ENCODE measurements around the gene KCNE5. TPM values are rescaled to one million over a fixed set of nuclear protein-coding genes. Genes with fewer than 3 reads are reported as not detected.

The KCNE5 gene, protein sequence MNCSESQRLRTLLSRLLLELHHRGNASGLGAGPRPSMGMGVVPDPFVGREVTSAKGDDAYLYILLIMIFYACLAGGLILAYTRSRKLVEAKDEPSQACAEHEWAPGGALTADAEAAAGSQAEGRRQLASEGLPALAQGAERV
- 0.88 and 0.91 TPM in 2 replicates for total RNA-seq (2013; cell fraction: nucleolus; rRNA removed)
- 0.40 and 0.71 TPM in 2 replicates for total RNA-seq (2014; rRNA removed)
- total RNA-seq (2014; rRNA removed; fragmentation: Illumina TruSeq; extraction: Trizol), result 0.46 and 0.54 TPM in 2 replicates
- total RNA-seq (2021), result 0.35 and 0.46 TPM in 2 replicates
- polyA plus RNA-seq (2011; ENCODE audit: low read depth), result not detected
- 0.19 and 0.29 TPM in 2 replicates for polyA plus RNA-seq (2011; rRNA removed)
- polyA plus RNA-seq (2011; cell fraction: cytosol; rRNA removed), result 0.12 and 0.30 TPM in 2 replicates
- polyA plus RNA-seq (2011; cell fraction: nucleus; rRNA removed), result 0.97 and 1.4 TPM in 2 replicates
- polyA plus RNA-seq (2012), result 0.34 and 0.45 TPM in 2 replicates
- 0.22 TPM in 1 of 2 replicates, not detected in the other for polyA plus RNA-seq (2014; fragmentation: Illumina TruSeq; extraction: Trizol)
- polyA plus RNA-seq (2014; fragmentation: Nextera tagmentation; extraction: Ambion mirVana), result under 1 TPM; 0.08 to 0.40 TPM
- polyA plus RNA-seq (2014; rRNA removed), result 0.29 and 0.72 TPM in 2 replicates
- polyA plus RNA-seq (2016; fragmentation: Nextera tagmentation; extraction: Ambion mirVana), result under 1 TPM; 0.40 TPM
- polyA minus RNA-seq (2011; rRNA and poly(A)+ RNA removed), result 0.44 and 0.57 TPM in 2 replicates
- polyA minus RNA-seq (2011; cell fraction: cytosol; rRNA and poly(A)+ RNA removed), result not detected in 2 replicates
- polyA minus RNA-seq (2011; cell fraction: nucleus; rRNA and poly(A)+ RNA removed), result 1.3 and 2.8 TPM in 2 replicates
- Bru-seq, nascent RNA, result percentile 17 among the genes with signal in this experiment
- BruChase-seq, experiment 1, labeled RNA remaining after a 6-hour chase, result percentile 52 among the genes with signal in this experiment
- percentile 50 among the genes with signal in this experiment for BruChase-seq, experiment 2, labeled RNA remaining after a 2-hour chase
- long read RNA-seq, experiment 1, result 0 reads
- long read RNA-seq, experiment 2, result 0 reads

DNA sequence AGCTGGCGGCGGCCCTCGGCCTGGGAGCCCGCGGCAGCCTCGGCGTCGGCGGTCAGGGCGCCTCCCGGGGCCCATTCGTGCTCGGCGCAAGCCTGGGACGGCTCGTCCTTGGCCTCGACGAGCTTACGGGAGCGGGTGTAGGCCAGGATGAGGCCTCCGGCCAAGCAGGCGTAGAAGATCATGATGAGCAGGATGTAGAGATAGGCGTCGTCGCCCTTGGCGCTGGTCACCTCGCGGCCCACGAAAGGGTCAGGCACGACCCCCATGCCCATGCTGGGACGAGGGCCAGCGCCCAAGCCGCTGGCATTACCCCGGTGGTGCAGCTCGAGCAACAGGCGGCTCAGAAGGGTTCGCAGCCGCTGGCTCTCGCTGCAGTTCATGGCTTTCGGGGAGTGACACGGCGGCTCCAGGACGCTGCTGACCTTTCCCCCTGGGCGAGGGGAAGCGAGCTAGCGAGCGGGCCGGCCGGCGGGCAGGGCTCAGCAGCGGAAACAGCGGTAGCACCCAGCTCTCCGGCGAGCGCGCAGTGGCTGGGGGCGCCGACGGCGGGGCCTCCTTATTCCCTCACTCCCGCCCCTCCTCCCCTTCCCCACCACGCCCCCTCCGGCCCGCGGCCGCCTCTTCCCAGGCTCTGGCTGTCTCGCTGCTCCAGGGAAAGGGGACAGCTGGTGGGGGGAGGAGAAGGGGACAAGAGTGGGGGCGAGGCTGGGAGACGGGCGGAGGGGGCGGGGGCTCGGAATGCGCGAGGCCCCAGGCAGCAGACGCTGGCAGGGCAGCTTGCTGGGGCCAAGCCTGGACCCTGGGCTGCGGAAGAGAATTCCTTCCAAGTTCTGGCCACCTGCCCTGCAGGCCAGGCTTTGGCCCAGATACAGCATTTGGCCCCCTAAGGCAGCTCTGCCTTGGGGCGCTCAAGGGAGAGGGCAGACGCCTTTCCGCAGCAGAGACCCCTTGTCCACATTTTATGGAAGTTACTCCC, at the start of gene KCNE5:
Gene KCNE5 (minus strand): TSS at position 532 of the 976 bp plus-strand sequence. CDS start 152 bp downstream, at position 380.
- Histone ChIP-seq H3K79me2 (ENCODE audit: control insufficient read depth, insufficient read depth, low read length) (no peaks in the 10 kb centered on the region), H3K9ac (ENCODE audit: control insufficient read depth, insufficient read depth, low read length) (no peak within 1 kb of the TSS), H3K4me3 (no peak within 1 kb of the TSS), H2AFZ (ENCODE audit: control insufficient read depth, low read depth, low read length) (no peak within 1 kb of the TSS), H3K4me2 (ENCODE audit: control insufficient read depth, insufficient read depth) (no peak within 1 kb of the TSS), H4K20me1 (ENCODE audit: control insufficient read depth, insufficient read depth) (no peaks in the 10 kb centered on the region), H3K4me1 (ENCODE audit: control insufficient read depth, insufficient read depth, low read length) (no peaks in the 10 kb centered on the region), H3K36me3 (ENCODE audit: control insufficient read depth in 2 of 2, insufficient read depth in 2 of 2, low read length in 1 of 2) (no peaks in the 10 kb centered on the region), H3K27ac (ENCODE audit: control insufficient read depth, insufficient read depth) (no peak within 1 kb of the TSS), H3K27me3 (replicated peaks in 1 of 2; ENCODE audit: control insufficient read depth in 2 of 2, insufficient read depth in 2 of 2, low read length in 1 of 2) (no peaks in the 10 kb centered on the region), H3K9me3 (replicated peaks; ENCODE audit: control insufficient read depth, insufficient read depth, low read length) (no peaks in the 10 kb centered on the region; the same call in 2 of the 3 replicates)
- DNase-seq (ENCODE audit: low read depth, low spot score) (no peak), ATAC-seq (no peak), FAIRE-seq (no peak)
- intact Hi-C loops (cut with micrococcal nuclease; ENCODE audit: unreplicated experiment), result no loop called here
- CTCF ChIA-PET, result interaction anchor here (0.8 kb wide), 1 partner anchor 139 kb away, joined by 3 read pairs; no protein-coding TSS in a partner anchor
- SMC1A ChIA-PET (ENCODE audit: uncharacterized antibody, unreplicated experiment), result no interaction called here
- POLR2A ChIA-PET, result no interaction called here
- 85% methylated on average over 65 of the region's 79 CpGs for WGBS (ENCODE audit: insufficient coverage, insufficient replicate concordance, low lambda C conversion rate, missing lambda C conversion rate)
- RAD21 ChIA-PET (ENCODE audit: unreplicated experiment), result no interaction called here
- in situ Hi-C loops (cut with MboI), result no loop called here
- BruUV-seq (replicated peaks), result no TSS peak
- TF ChIP-seq, protein P1, sequence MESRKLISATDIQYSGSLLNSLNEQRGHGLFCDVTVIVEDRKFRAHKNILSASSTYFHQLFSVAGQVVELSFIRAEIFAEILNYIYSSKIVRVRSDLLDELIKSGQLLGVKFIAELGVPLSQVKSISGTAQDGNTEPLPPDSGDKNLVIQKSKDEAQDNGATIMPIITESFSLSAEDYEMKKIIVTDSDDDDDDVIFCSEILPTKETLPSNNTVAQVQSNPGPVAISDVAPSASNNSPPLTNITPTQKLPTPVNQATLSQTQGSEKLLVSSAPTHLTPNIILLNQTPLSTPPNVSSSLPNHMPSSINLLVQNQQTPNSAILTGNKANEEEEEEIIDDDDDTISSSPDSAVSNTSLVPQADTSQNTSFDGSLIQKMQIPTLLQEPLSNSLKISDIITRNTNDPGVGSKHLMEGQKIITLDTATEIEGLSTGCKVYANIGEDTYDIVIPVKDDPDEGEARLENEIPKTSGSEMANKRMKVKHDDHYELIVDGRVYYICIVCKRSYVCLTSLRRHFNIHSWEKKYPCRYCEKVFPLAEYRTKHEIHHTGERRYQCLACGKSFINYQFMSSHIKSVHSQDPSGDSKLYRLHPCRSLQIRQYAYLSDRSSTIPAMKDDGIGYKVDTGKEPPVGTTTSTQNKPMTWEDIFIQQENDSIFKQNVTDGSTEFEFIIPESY (IDR thresholded peaks at IDR 0.05), result no peak
- no peak for TF ChIP-seq MXI1 (IDR thresholded peaks at IDR 0.05; ENCODE audit: low read depth, low read length)
- TF ChIP-seq WRNIP1 (IDR thresholded peaks at IDR 0.05; ENCODE audit: borderline replicate concordance, low read depth, low read length), result no peak
- TF ChIP-seq TARDBP (IDR thresholded peaks at IDR 0.05; ENCODE audit: borderline replicate concordance), result no peak
- TF ChIP-seq CEBPB (IDR thresholded peaks at IDR 0.05; ENCODE audit: borderline replicate concordance in 1 of 2, low read depth in 2 of 2, low read length in 2 of 2), result no peak
- TF ChIP-seq, protein P2, sequence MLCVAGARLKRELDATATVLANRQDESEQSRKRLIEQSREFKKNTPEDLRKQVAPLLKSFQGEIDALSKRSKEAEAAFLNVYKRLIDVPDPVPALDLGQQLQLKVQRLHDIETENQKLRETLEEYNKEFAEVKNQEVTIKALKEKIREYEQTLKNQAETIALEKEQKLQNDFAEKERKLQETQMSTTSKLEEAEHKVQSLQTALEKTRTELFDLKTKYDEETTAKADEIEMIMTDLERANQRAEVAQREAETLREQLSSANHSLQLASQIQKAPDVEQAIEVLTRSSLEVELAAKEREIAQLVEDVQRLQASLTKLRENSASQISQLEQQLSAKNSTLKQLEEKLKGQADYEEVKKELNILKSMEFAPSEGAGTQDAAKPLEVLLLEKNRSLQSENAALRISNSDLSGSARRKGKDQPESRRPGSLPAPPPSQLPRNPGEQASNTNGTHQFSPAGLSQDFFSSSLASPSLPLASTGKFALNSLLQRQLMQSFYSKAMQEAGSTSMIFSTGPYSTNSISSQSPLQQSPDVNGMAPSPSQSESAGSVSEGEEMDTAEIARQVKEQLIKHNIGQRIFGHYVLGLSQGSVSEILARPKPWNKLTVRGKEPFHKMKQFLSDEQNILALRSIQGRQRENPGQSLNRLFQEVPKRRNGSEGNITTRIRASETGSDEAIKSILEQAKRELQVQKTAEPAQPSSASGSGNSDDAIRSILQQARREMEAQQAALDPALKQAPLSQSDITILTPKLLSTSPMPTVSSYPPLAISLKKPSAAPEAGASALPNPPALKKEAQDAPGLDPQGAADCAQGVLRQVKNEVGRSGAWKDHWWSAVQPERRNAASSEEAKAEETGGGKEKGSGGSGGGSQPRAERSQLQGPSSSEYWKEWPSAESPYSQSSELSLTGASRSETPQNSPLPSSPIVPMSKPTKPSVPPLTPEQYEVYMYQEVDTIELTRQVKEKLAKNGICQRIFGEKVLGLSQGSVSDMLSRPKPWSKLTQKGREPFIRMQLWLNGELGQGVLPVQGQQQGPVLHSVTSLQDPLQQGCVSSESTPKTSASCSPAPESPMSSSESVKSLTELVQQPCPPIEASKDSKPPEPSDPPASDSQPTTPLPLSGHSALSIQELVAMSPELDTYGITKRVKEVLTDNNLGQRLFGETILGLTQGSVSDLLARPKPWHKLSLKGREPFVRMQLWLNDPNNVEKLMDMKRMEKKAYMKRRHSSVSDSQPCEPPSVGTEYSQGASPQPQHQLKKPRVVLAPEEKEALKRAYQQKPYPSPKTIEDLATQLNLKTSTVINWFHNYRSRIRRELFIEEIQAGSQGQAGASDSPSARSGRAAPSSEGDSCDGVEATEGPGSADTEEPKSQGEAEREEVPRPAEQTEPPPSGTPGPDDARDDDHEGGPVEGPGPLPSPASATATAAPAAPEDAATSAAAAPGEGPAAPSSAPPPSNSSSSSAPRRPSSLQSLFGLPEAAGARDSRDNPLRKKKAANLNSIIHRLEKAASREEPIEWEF (IDR thresholded peaks at IDR 0.05; ENCODE audit: insufficient replicate concordance, low read depth, low read length), result no peak
- TF ChIP-seq TCF12 (IDR thresholded peaks at IDR 0.05; ENCODE audit: low read depth, low read length), result no peak
- TF ChIP-seq IKZF1 (conservative IDR thresholded peaks at IDR 0.05), result no peak
- no peak for TF ChIP-seq KLF5 (IDR thresholded peaks at IDR 0.05; ENCODE audit: partially characterized antibody)
- no peak for TF ChIP-seq PML (IDR thresholded peaks at IDR 0.05; ENCODE audit: low read length)
